SK-N-MC (cell line): Measurements from ENCODE around the gene MPRIP.
"Not testable (repeated sequence)": the region's sequence is repeated elsewhere in the genome, so short reads cannot be mapped to it uniquely, and the experiment has no call there.

Experiments
- EZH2 ChIP-seq: fragments of 200-600 bp; sonication (generic); IDR thresholded peaks from one replicate; pipeline ENCODE4 v1.6.1; 2017; ENCODE audit warnings: antibody characterized with exemption
- FOXP2 ChIP-seq: optimal IDR thresholded peaks from 2 replicates; pipeline ENCODE3; 2011; ENCODE audit warnings: mild to moderate bottlenecking, moderate library complexity; ENCODE audit not compliant: insufficient read depth; ENCODE audit errors: extremely low read length, control extremely low read depth
- POLR2AphosphoS5 ChIP-seq: IDR thresholded peaks from 2 replicates; pipeline ENCODE4 v1.6.1; 2012; ENCODE audit warnings: mild to moderate bottlenecking, low read depth, low read length, borderline replicate concordance

- TF ChIP-seq POLR2AphosphoS5, EZH2, FOXP2: not testable (repeated sequence)
Measured at GRCh38 chr17:17011043-17011907, 31.0 kb upstream of the MPRIP start.
